NCI-H446 treated with DMSO at 0.1 percent for 48 hours (cell line): Measurements from ENCODE around the gene DNM2.
"Not testable (repeated sequence)": the region's sequence is repeated elsewhere in the genome, so short reads cannot be mapped to it uniquely, and the experiment has no call there.

ENCODE experiments used
- DNase-seq: peaks from one replicate; lab custom pipeline; 2025; lab: John Stamatoyannopoulos, UW

DNM2 gene

GRCh38 chr19:10817291-10818038, 99.6 kb downstream of the DNM2 start:
- no peak for DNase-seq

GRCh38 chr19:10818301-10819123, 100.6 kb downstream of the DNM2 start:
- no peak for DNase-seq

GRCh38 chr19:10819124-10820060, 101.5 kb downstream of the DNM2 start:
- no peak for DNase-seq

- no peak for DNase-seq
Observed at GRCh38 chr19:10820173-10820572, 102.3 kb downstream of the DNM2 start.

GRCh38 chr19:10823690-10824089, 105.8 kb downstream of the DNM2 start:
- no peak for DNase-seq

GRCh38 chr19:10826231-10826630, 108.4 kb downstream of the DNM2 start:
- DNase-seq, result no peak

GRCh38 chr19:10826846-10827245, 109.0 kb downstream of the DNM2 start:
- no peak for DNase-seq

GRCh38 chr19:10828981-10829821, 111.3 kb downstream of the DNM2 start:
- DNase-seq, result no peak

GRCh38 chr19:10829967-10830366, 112.1 kb downstream of the DNM2 start:
- no peak for DNase-seq

- DNase-seq, result no peak
Observed at GRCh38 chr19:10830370-10830769, 112.5 kb downstream of the DNM2 start.

- no peak for DNase-seq
Observed at GRCh38 chr19:10830931-10831779, 113.3 kb downstream of the DNM2 start.

GRCh38 chr19:10831987-10832938, 114.4 kb downstream of the DNM2 start:
- no peak for DNase-seq

- DNase-seq, result no peak
Observed at GRCh38 chr19:10832939-10833296, 115.0 kb downstream of the DNM2 start.

- DNase-seq, result no peak
Observed at GRCh38 chr19:10835089-10835753, 117.3 kb downstream of the DNM2 start.

GRCh38 chr19:10835754-10836478, 118.0 kb downstream of the DNM2 start, which contains the start of gene TMED1:
TMED1 (minus strand) TSS chr19:10836212; CDS start chr19:10836191, 21 bp downstream.
- DNase-seq, result peak; percentile 99

GRCh38 chr19:10836479-10837330, 118.8 kb downstream of the DNM2 start:
- DNase-seq, result peak; percentile 92

GRCh38 chr19:10837649-10838048, 119.8 kb downstream of the DNM2 start:
- not testable (repeated sequence) for DNase-seq
